PFSK-1 (cell line): ENCODE measurements around the gene ZFP62.

Source experiments
- FOXP2 ChIP-seq: optimal IDR thresholded peaks from 2 replicates; pipeline ENCODE3; 2011; ENCODE audit warnings: borderline replicate concordance, control low read depth, inconsistent platforms; ENCODE audit not compliant: insufficient read depth; ENCODE audit errors: extremely low read length, extremely low read depth
- POLR2AphosphoS5 ChIP-seq: IDR thresholded peaks from 2 replicates; pipeline ENCODE4 v1.6.1; 2012; ENCODE audit warnings: low read depth, mild to moderate bottlenecking, control low read depth, low read length, moderate library complexity
- REST ChIP-seq, 2 experiments: IDR thresholded peaks; 2 replicates each; pipeline versions ENCODE4 v1.6.1 to v1.8.0; 2011 to 2012; ENCODE audit warnings: low read depth in 2 of 2, low read length in 2 of 2, control low read depth in 1 of 2, inconsistent platforms in 1 of 2, mild to moderate bottlenecking in 1 of 2, moderate library complexity in 1 of 2; ENCODE audit not compliant: insufficient read depth in 1 of 2
- SIN3A ChIP-seq: IDR thresholded peaks from 2 replicates; pipeline ENCODE4 v1.6.1; 2012; ENCODE audit warnings: mild to moderate bottlenecking, low read length, moderate library complexity, borderline replicate concordance; ENCODE audit not compliant: insufficient read depth
- TAF1 ChIP-seq: IDR thresholded peaks from 2 replicates; pipeline ENCODE4 v1.6.1; 2012; ENCODE audit warnings: low read length, control low read depth, borderline replicate concordance; ENCODE audit not compliant: insufficient read depth

Gene ZFP62

DNA sequence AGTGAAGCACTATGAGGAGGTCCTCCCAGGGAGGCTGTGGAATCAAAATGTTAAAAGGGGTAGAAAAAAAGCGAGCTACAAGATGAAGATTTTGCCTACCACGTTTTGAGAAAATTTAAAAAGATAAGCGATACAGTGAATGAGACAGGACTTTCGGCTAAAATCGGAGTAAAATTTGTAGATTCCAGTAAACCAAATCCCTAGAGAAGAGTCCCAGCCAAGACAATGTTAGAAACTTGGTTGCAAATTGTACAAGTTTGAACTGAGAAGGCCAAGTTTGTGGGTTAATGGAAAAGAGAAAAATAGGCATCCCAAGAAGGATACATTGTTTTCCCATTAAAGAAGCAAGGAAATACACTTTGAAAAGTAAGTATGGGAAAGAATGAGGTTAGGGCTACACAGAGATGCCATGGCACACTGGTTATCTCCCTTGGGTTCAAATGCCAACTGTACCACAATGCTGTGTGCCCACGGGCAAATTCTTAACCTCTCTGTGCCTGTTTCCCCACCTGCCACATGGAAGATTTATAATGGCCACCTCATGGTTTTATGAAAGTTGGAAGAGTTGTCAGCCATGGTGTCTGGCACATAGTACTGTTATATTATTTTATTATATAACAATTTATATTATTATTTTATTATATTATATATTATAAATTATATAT, 42.3 kb downstream of the ZFP62 start:
- TF ChIP-seq TAF1 (no peak), POLR2AphosphoS5 (no peak), SIN3A (no peak)

DNA sequence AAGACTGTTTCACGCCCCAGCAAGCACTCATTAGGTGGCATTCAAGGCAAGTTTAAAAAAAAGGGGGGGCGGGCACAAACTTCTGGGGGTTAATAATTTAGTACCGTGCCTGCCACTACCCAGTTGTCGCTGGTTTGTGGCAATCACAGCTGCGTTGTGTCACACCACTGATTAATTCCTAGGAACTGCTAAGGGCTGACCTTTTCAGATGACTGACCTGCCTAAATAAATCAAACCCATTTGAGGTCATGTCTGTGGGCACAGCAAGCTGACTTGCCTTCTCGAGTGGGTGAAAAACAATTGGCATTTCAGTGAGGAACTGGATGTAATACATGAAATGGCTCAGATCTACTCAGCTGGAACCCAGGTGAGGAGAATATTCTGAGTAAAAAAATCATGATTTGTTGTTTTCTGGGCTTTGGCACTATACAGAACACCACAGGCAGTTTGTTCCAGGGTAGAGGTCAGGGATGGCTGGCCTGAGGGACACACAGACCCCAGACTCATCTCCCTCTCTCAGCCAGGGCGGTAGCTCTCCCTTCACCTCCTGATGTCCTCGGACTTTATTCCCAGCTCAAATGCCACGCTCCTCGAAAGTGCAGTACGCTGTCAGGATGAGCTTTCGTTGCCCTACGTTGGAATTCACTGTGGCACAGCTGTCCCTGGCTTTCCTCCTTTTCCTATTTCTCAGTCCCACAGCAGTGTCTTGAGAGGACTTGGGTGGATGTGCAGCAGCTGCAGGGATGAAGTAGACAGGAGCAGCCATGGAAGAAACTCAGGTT, 43.0 kb downstream of the ZFP62 start:
- TF ChIP-seq REST (IDR thresholded peaks at IDR 0.05; ENCODE audit: insufficient read depth in 1 of 2, low read depth in 2 of 2, low read length in 2 of 2) (no peak), SIN3A (no peak), POLR2AphosphoS5 (no peak), TAF1 (no peak), FOXP2 (no peak)

GRCh38 chr5:180816608-180817534, 44.2 kb downstream of the ZFP62 start:
- TF ChIP-seq REST (IDR thresholded peaks at IDR 0.05; ENCODE audit: insufficient read depth in 1 of 2, low read depth in 2 of 2, low read length in 2 of 2) (no peak), POLR2AphosphoS5 (no peak; the same call in 1 of the 2 replicates), TAF1 (no peak), SIN3A (no peak), FOXP2 (no peak)

DNA sequence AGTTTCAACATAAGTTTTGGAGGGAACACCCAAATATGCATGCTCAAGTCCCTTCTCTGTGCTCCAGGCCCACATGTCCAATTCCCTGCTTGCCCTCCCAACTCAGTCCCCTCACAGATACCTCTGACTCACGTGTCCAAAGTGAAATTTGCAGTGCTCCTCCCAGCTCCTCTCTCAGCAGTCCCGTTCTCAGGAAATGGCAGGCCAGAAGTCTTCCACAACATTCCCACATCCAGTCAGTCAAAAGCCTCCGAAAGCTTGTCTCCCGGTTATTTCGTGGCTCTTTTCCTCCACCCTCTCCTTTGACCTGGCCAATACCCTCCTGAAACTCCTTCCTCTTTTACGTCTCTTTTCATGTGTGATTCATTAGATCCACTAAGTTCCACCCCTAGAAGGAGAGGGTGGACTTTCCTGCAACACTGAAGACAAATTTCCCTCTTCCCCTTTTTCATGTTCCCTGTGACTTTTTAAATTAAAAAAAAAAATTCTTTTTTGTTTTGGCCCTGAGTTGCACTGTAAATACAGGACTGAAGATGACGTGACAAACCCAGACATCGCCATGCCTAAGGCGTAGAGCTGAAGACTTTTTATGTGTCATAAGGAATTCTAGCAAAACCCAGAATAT, 45.7 kb downstream of the ZFP62 start:
- TF ChIP-seq POLR2AphosphoS5: no peak
- TF ChIP-seq TAF1: no peak
- no peak for TF ChIP-seq FOXP2
- TF ChIP-seq SIN3A: no peak

- TF ChIP-seq REST (IDR thresholded peaks at IDR 0.05; ENCODE audit: insufficient read depth in 1 of 2, low read depth in 2 of 2, low read length in 2 of 2): no peak
- TF ChIP-seq TAF1: no peak
- TF ChIP-seq FOXP2: no peak
- TF ChIP-seq SIN3A: no peak
- no peak for TF ChIP-seq POLR2AphosphoS5
These were observed 47.7 kb downstream of the ZFP62 start for GRCh38 chr5:180813420-180813819.
